WTC11 (cell line): Measurements from ENCODE around the gene HSPA12A. TPM values are rescaled to one million over a fixed set of nuclear protein-coding genes. Genes with fewer than 3 reads are reported as not detected.

Experiments
- ATAC-seq: fragments of 200-7000 bp; cut with Tn5 transposase; 2 replicates; pipeline ENCODE4 v1.10.0; 2021; ENCODE audit warnings: mild to moderate bottlenecking, moderate library complexity
- CTCF ChIA-PET: fragments of 300-600 bp; sonication (Branson Sonifier 250); formaldehyde crosslinking; loops from one replicate; lab custom pipeline; 2021; ENCODE audit warnings: antibody characterized with exemption; lab: Charles Lee
- POLR2A ChIA-PET: fragments of 350-600 bp; sonication (Branson Sonifier 250); formaldehyde crosslinking; loops from one replicate; lab custom pipeline; 2021; ENCODE audit warnings: antibody characterized with exemption; lab: Charles Lee
- DNase-seq: peaks from one replicate; pipeline ENCODE4 v3.0.0; 2021; ENCODE audit warnings: low spot score
- H3K27ac Mint-ChIP-seq: 2 replicates; pipeline ENCODE4 v1.8.0; 2021; ENCODE audit warnings: mixed read lengths
- H3K27me3 Mint-ChIP-seq: 2 replicates; pipeline ENCODE4 v1.8.0; 2021; ENCODE audit warnings: low read depth, mild to moderate bottlenecking, moderate library complexity, mixed read lengths
- H3K36me3 Mint-ChIP-seq: 2 replicates; pipeline ENCODE4 v1.8.0; 2021; ENCODE audit warnings: mixed read lengths
- H3K4me1 Mint-ChIP-seq: 2 replicates; pipeline ENCODE4 v1.8.0; 2022; ENCODE audit warnings: mixed read lengths
- H3K4me3 Mint-ChIP-seq: 2 replicates; pipeline ENCODE4 v1.8.0; 2021; ENCODE audit warnings: mild to moderate bottlenecking, moderate library complexity, mixed read lengths
- H3K9me3 Mint-ChIP-seq: 2 replicates; pipeline ENCODE4 v1.8.0; 2021; ENCODE audit warnings: mixed read lengths
- ATF1 ChIP-seq: sonication (generic); formaldehyde crosslinking; IDR thresholded peaks from 2 replicates; pipeline ENCODE4 v1.8.1; 2023; ENCODE audit warnings: mild to moderate bottlenecking, moderate library complexity, missing genetic modification reagents
- CBFB ChIP-seq: sonication (generic); formaldehyde crosslinking; IDR thresholded peaks from 2 replicates; pipeline ENCODE4 v1.8.1; 2022; ENCODE audit warnings: mild to moderate bottlenecking, low read depth, missing genetic modification reagents
- ELF4 ChIP-seq: sonication (generic); formaldehyde crosslinking; IDR thresholded peaks from 2 replicates; pipeline ENCODE4 v1.8.1; 2022; ENCODE audit warnings: low read depth, mild to moderate bottlenecking, moderate library complexity, missing genetic modification reagents
- ESRRA ChIP-seq: sonication (generic); formaldehyde crosslinking; IDR thresholded peaks from 2 replicates; pipeline ENCODE4 v1.8.1; 2022; ENCODE audit warnings: mild to moderate bottlenecking, missing genetic modification reagents, borderline replicate concordance
- GABPB1 ChIP-seq: sonication (generic); formaldehyde crosslinking; IDR thresholded peaks from 2 replicates; pipeline ENCODE4 v1.8.1; 2023; ENCODE audit warnings: mild to moderate bottlenecking, missing genetic modification reagents
- GTF2I ChIP-seq: fragments of 250-450 bp; sonication (Bioruptor Pico); conservative IDR thresholded peaks from 2 replicates; pipeline ENCODE4 v1.4.0; 2021; ENCODE audit warnings: mild to moderate bottlenecking
- IRF1 ChIP-seq: sonication (generic); formaldehyde crosslinking; IDR thresholded peaks from 2 replicates; pipeline ENCODE4 v1.8.0; 2023; ENCODE audit warnings: missing genetic modification reagents
- NFE2L1 ChIP-seq: sonication (generic); formaldehyde crosslinking; IDR thresholded peaks from 2 replicates; pipeline ENCODE4 v1.8.1; 2023; ENCODE audit warnings: missing genetic modification reagents
- PREB ChIP-seq: sonication (generic); formaldehyde crosslinking; IDR thresholded peaks from 2 replicates; pipeline ENCODE4 v1.8.1; 2022; ENCODE audit warnings: mild to moderate bottlenecking, missing genetic modification reagents, moderate library complexity, borderline replicate concordance
- SMAD3 ChIP-seq: sonication (generic); formaldehyde crosslinking; IDR thresholded peaks from 2 replicates; pipeline ENCODE4 v1.8.0; 2022; ENCODE audit warnings: missing genetic modification reagents, mild to moderate bottlenecking, borderline replicate concordance
- SOX15 ChIP-seq: fragments of 250-450 bp; sonication (Bioruptor Pico); IDR thresholded peaks from 2 replicates; pipeline ENCODE4 v1.9.0; 2021; ENCODE audit warnings: mild to moderate bottlenecking
- SP1 ChIP-seq: sonication (generic); formaldehyde crosslinking; conservative IDR thresholded peaks from 2 replicates; pipeline ENCODE4 v1.8.1; 2022; ENCODE audit warnings: missing genetic modification reagents
- TCF7 ChIP-seq: sonication (generic); formaldehyde crosslinking; IDR thresholded peaks from 2 replicates; pipeline ENCODE4 v1.8.0; 2022; ENCODE audit warnings: mild to moderate bottlenecking, low read depth, missing genetic modification reagents, moderate library complexity
- TEAD4 ChIP-seq: sonication (generic); formaldehyde crosslinking; IDR thresholded peaks from 2 replicates; pipeline ENCODE4 v1.8.0; 2022; ENCODE audit warnings: mild to moderate bottlenecking, missing genetic modification reagents
- TP53 ChIP-seq: sonication (generic); formaldehyde crosslinking; IDR thresholded peaks from 2 replicates; pipeline ENCODE4 v1.8.1; 2023; ENCODE audit warnings: mild to moderate bottlenecking, missing genetic modification reagents
- ZBTB43 ChIP-seq: sonication (generic); formaldehyde crosslinking; IDR thresholded peaks from 2 replicates; pipeline ENCODE4 v1.8.1; 2023; ENCODE audit warnings: mild to moderate bottlenecking, missing genetic modification reagents
- ZNF317 ChIP-seq: sonication (generic); formaldehyde crosslinking; IDR thresholded peaks from 2 replicates; pipeline ENCODE4 v1.8.1; 2023; ENCODE audit warnings: low read depth, mild to moderate bottlenecking, moderate library complexity, missing genetic modification reagents, borderline replicate concordance
- ZNF396 ChIP-seq: fragments of 250-450 bp; sonication (Bioruptor Pico); IDR thresholded peaks from 2 replicates; pipeline ENCODE4 v1.8.0; 2021; ENCODE audit warnings: mild to moderate bottlenecking, moderate library complexity, borderline replicate concordance
- ZNF425 ChIP-seq: fragments of 250-450 bp; sonication (Bioruptor Pico); conservative IDR thresholded peaks from 2 replicates; pipeline ENCODE4 v1.9.0; 2021; ENCODE audit warnings: mild to moderate bottlenecking
- ZSCAN18 ChIP-seq: fragments of 250-450 bp; sonication (Bioruptor Pico); IDR thresholded peaks from 2 replicates; pipeline ENCODE4 v2.1.2; 2022; ENCODE audit warnings: mild to moderate bottlenecking, moderate library complexity
- total RNA-seq: library from RNA; stranded (reverse); gene quantifications from 3 replicates; pipeline ENCODE4 v1.2.3, GENCODE V29; 2021
- TF ChIP-seq, protein P1 (sequence below): fragments of 250-450 bp; sonication (Bioruptor Pico); IDR thresholded peaks from 2 replicates; pipeline ENCODE4 v1.9.0; 2021; ENCODE audit warnings: mild to moderate bottlenecking
- TF ChIP-seq, protein P2 (sequence below): fragments of 250-450 bp; sonication (Bioruptor Pico); IDR thresholded peaks from 2 replicates; pipeline ENCODE4 v1.9.0; 2021; ENCODE audit warnings: mild to moderate bottlenecking

HSPA12A gene
- total RNA-seq, 1 experiment from 2014 or later, result 7.2 TPM

GRCh38 chr10:116771101-116771958, 29.0 kb upstream of the HSPA12A start (continued):
- TF ChIP-seq SMAD3 (CRISPR knock-in tag) (no peak), ZNF396 (CRISPR knock-in tag) (no peak), GTF2I (CRISPR knock-in tag) (no peak)

DNA sequence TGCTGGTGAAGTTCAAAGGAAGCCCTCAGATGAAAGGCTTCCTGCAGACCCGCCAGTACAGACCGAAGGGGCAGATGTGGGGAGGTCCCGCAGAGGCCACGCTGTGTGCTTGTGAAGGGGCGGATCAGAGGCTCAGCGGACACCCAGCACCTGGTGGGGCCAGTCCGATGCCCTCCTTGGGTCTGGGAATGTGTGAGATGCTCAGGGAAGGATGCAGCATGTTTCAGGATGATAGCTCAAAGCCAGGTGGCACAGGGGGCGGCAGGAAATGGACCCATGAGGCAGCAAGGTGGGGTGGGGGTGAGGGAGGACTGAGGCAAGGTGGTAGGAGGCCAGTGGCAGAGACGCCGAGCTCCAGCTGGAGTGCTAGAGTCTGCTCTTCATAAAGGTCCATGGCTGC, 27.9 kb upstream of the HSPA12A start:
- Mint-ChIP-seq H3K27me3 (no peaks in the 10 kb centered on the region), H3K27ac (no peak overlapping the region), H3K4me3 (no peak overlapping the region), H3K9me3 (peaks cover 6% of the 10 kb centered on the region; the same call in 1 of the 2 replicates), H3K4me1 (peaks cover 2% of the 10 kb centered on the region; the same call in 1 of the 2 replicates), H3K36me3 (peaks cover 4% of the 10 kb centered on the region; the same call in 1 of the 2 replicates)
- TF ChIP-seq CBFB, result no peak
- TF ChIP-seq ELF4, result no peak
- no peak for TF ChIP-seq GABPB1 (CRISPR knock-in tag)
- no peak for TF ChIP-seq TEAD4 (CRISPR knock-in tag)
- TF ChIP-seq IRF1 (CRISPR knock-in tag), result no peak
- TF ChIP-seq ZBTB43 (CRISPR knock-in tag), result no peak
- no peak for TF ChIP-seq SOX15 (CRISPR knock-in tag)
- TF ChIP-seq ZNF317 (CRISPR knock-in tag), result no peak
- TF ChIP-seq TP53 (CRISPR knock-in tag), result no peak
- TF ChIP-seq SP1 (CRISPR knock-in tag), result no peak
- TF ChIP-seq, protein P1, sequence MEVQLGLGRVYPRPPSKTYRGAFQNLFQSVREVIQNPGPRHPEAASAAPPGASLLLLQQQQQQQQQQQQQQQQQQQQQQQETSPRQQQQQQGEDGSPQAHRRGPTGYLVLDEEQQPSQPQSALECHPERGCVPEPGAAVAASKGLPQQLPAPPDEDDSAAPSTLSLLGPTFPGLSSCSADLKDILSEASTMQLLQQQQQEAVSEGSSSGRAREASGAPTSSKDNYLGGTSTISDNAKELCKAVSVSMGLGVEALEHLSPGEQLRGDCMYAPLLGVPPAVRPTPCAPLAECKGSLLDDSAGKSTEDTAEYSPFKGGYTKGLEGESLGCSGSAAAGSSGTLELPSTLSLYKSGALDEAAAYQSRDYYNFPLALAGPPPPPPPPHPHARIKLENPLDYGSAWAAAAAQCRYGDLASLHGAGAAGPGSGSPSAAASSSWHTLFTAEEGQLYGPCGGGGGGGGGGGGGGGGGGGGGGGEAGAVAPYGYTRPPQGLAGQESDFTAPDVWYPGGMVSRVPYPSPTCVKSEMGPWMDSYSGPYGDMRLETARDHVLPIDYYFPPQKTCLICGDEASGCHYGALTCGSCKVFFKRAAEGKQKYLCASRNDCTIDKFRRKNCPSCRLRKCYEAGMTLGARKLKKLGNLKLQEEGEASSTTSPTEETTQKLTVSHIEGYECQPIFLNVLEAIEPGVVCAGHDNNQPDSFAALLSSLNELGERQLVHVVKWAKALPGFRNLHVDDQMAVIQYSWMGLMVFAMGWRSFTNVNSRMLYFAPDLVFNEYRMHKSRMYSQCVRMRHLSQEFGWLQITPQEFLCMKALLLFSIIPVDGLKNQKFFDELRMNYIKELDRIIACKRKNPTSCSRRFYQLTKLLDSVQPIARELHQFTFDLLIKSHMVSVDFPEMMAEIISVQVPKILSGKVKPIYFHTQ (CRISPR knock-in tag), result no peak
- CTCF ChIA-PET, result interaction anchor here (1.2 to 1.4 kb wide), 3 partner anchors 27 to 405 kb away, joined by 3 to 5 read pairs (median 3); no protein-coding TSS in a partner anchor
- POLR2A ChIA-PET, result no interaction called here
- ATAC-seq, result no peak
- DNase-seq, result no peak

GRCh38 chr10:116769791-116770190, 27.4 kb upstream of the HSPA12A start:
- Mint-ChIP-seq H3K27ac (no peak overlapping the region), H3K4me1 (peaks cover 2% of the 10 kb centered on the region; the same call in 1 of the 2 replicates), H3K4me3 (no peak overlapping the region), H3K36me3 (peaks cover 7% of the 10 kb centered on the region; the same call in 1 of the 2 replicates), H3K27me3 (no peaks in the 10 kb centered on the region), H3K9me3 (peaks cover 9% of the 10 kb centered on the region)
- DNase-seq (no peak), ATAC-seq (no peak)
- POLR2A ChIA-PET, result no interaction called here
- CTCF ChIA-PET, result interaction anchor here (0.8 to 1.4 kb wide), 4 partner anchors 27 to 405 kb away, joined by 3 to 5 read pairs (median 3); no protein-coding TSS in a partner anchor
- no peak for TF ChIP-seq PREB (CRISPR knock-in tag)
- no peak for TF ChIP-seq NFE2L1 (CRISPR knock-in tag)
- TF ChIP-seq TCF7, result no peak
- TF ChIP-seq ZNF425 (CRISPR knock-in tag), result no peak
- TF ChIP-seq ZSCAN18 (CRISPR knock-in tag), result no peak
- TF ChIP-seq, protein P2, sequence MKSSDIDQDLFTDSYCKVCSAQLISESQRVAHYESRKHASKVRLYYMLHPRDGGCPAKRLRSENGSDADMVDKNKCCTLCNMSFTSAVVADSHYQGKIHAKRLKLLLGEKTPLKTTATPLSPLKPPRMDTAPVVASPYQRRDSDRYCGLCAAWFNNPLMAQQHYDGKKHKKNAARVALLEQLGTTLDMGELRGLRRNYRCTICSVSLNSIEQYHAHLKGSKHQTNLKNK, result no peak
- no peak for TF ChIP-seq ESRRA (CRISPR knock-in tag)
- no peak for TF ChIP-seq ATF1 (CRISPR knock-in tag)
